ENCODE data around the gene CX3CL1. TPM values are rescaled to one million over a fixed set of nuclear protein-coding genes. Genes with fewer than 3 reads are reported as not detected.
A peak's percentile ranks its signal among the peaks of the same experiment; 100 is the strongest.
"Not testable (repeated sequence)": the region's sequence is repeated elsewhere in the genome, so short reads cannot be mapped to it uniquely, and the experiment has no call there.

CX3CL1 gene
- total RNA-seq, 1 experiment from 2014 or later, result 1.0 TPM

- DNase-seq (ENCODE audit: low read depth), result no peak
Measured at GRCh38 chr16:57382535-57383275, 10.4 kb downstream of the CX3CL1 start.

- peak; percentile 60 for DNase-seq (ENCODE audit: low read depth)
Measured at GRCh38 chr16:57383276-57384247, 11.3 kb downstream of the CX3CL1 start.

- no peak for DNase-seq (ENCODE audit: low read depth)
Measured at GRCh38 chr16:57384248-57385070, 12.2 kb downstream of the CX3CL1 start.

GRCh38 chr16:57385083-57385482 lies 12.8 kb downstream of the CX3CL1 start:
- DNase-seq (ENCODE audit: low read depth), result no peak

DNA sequence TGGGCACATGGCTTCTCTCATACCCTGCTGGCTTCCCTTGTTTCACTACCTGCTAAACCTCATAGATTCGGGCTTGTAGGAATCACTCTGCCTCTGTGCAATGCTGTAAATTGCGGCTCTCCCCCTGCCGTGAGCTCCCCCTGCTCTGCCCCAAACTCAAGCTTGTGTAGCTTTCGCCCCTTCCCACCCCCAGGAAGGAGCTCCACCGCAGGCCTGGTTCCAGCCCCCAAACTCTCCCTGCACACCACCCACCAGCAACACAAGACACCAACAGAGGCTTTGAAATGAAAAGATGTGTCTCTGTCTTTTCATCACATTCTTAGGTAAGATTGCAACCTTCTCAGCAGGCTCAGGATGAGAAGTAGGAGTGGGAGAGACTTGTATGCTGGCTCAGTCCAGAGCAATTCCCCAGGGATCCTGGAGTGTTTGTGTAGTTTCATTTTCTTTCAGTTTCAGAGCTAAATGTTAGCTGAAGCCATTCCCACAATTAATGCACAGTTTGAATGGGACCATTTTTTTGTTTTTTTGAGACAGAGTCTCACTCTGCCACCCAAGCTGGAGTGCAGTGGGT lies 14.2 kb downstream of the CX3CL1 start:
- no peak for DNase-seq (ENCODE audit: low read depth)

GRCh38 chr16:57387598-57388354 lies 15.5 kb downstream of the CX3CL1 start:
- no peak for DNase-seq (ENCODE audit: low read depth)

- no peak for DNase-seq (ENCODE audit: low read depth)
Measured at GRCh38 chr16:57388359-57389086, 16.2 kb downstream of the CX3CL1 start.

- no peak for DNase-seq (ENCODE audit: low read depth)
Measured at GRCh38 chr16:57389087-57389468, 16.8 kb downstream of the CX3CL1 start.

DNA sequence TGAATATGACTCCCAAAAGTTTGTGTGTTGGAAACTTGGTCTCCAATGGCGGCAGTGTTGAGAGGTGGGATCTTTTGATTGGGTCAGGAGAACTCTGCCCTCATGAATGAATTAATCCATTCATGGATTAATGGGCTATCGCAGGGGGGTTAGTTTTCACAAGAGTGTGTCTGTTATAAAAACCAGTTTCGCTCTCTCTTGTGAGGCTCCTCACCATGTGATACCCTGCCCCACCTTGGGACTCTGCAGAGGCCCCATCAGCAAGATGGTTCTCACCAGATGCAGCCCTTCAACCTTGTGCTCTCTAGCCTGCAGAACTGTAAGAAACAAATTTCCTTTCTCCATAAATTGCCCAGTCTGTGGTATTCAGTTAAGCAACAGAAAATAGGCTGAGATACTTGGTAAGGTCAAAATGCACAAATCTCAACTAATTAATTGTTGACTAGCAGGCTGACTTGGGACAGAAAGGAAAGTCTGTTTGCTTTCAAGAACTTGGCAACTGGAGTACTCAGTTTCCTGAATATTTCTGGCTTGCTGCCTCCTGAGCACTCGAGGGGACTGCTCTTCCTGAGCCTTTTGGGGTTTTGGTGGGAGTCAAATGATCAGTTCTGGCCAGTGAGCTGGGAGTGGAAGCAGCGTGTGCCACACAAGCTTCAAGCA lies 18.5 kb downstream of the CX3CL1 start:
- no peak for DNase-seq (ENCODE audit: low read depth)

GRCh38 chr16:57391300-57391699 lies 19.0 kb downstream of the CX3CL1 start:
- no peak for DNase-seq (ENCODE audit: low read depth)

GRCh38 chr16:57391708-57392107 lies 19.4 kb downstream of the CX3CL1 start:
- no peak for DNase-seq (ENCODE audit: low read depth)

- no peak for DNase-seq (ENCODE audit: low read depth)
Measured at GRCh38 chr16:57392694-57393093, 20.4 kb downstream of the CX3CL1 start.

DNA sequence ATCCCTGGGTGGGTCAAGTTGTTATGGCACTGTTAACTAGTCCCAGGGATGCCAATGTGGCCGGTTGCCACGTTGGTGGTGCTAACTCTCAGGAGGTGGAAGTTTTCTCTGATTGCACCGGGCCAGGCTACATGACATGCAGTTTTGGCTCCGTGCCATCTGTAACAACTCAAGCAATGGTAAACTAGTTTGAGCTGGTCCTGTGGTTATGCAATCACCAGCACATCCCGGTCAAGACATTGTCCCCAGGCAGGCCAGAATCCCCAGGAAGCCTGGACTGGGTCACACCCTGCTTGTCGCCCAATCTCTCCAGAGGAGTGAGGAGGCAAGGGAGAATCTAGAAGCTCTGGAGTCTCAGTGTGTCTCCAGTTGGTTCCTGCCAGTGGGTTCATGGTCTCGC lies 22.2 kb downstream of the CX3CL1 start:
- DNase-seq (ENCODE audit: low read depth), result peak; percentile 36

DNA sequence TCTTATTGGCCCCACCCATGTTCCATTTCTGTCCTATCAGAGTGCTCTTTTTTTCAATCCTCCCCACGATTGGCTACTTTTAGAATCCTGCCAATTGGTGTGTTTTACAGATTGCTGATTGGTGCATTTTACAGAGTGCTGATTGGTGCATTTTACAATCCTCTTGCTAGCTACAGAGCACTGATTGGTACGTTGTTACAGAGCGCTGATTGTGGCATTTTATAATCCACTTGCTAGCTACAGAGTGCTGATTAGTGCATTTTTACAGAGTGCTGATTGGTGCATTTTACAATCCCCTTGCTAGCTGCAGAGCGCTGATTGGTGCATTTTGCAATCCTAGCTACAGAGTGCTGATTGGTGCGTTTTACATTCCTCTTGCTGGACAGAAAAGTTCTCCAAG lies 22.7 kb downstream of the CX3CL1 start:
- DNase-seq (ENCODE audit: low read depth), result no peak

GRCh38 chr16:57396786-57397185 lies 24.5 kb downstream of the CX3CL1 start:
- no peak for DNase-seq (ENCODE audit: low read depth)

DNA sequence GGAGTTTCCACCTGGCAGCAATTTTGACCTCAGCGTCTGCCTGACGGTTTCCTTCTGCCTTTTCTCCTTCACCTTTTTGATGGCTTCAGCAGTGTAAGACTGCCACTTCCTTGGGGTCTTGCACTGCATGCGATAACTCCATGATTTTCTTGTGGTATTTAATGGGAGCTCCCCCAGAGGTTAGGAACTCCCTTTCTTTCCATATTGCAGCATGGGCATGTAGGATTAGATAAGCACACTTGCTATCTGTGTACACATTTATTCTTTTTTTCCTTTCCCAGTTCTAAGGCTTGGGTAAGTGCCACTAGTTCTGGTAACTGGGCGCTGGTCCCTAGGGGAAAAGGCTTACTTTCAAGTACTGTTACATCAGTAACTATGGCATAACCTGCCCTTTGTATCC lies 25.2 kb downstream of the CX3CL1 start:
- not testable (repeated sequence) for DNase-seq (ENCODE audit: low read depth)

GRCh38 chr16:57401943-57402640 lies 29.8 kb downstream of the CX3CL1 start:
- no peak for DNase-seq (ENCODE audit: low read depth)

- no peak for DNase-seq (ENCODE audit: low read depth)
Measured at GRCh38 chr16:57403965-57404817, 31.9 kb downstream of the CX3CL1 start, which contains the start of gene CCL17. Gene CCL17, plus strand, starts transcription at chr16:57404767. Its CDS starts 9,166 bp downstream, at chr16:57413933.

Measured in M059J (cell line).